Measurements from ENCODE around the gene ZMAT3.

ZMAT3 gene

DNA sequence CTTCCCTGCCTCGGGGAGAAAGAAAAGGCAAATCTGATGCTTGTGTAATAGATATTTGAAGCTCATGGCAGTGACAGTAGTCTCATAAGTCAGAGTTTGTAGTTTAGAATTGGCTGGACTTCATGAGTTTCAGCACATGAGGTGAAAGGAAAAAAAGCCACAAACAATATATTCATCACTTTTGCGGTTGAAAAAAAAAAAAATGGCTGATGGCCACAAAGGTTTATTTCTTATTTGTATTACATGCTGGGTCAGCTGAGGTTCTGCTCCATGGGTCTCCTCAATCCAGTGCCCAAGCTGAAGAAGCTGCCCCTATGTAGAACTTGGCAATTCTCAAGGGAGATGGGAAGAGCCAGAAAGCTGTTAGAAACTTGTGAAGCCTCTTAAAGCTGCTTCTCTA lies 2.2 kb upstream of the ZMAT3 start:
- H3K4me3 Mint-ChIP-seq: no peak overlapping the region
- no peaks in the 10 kb centered on the region for H3K36me3 Mint-ChIP-seq (ENCODE audit: low read depth)
- no peak for DNase-seq
- TF ChIP-seq, protein P1, sequence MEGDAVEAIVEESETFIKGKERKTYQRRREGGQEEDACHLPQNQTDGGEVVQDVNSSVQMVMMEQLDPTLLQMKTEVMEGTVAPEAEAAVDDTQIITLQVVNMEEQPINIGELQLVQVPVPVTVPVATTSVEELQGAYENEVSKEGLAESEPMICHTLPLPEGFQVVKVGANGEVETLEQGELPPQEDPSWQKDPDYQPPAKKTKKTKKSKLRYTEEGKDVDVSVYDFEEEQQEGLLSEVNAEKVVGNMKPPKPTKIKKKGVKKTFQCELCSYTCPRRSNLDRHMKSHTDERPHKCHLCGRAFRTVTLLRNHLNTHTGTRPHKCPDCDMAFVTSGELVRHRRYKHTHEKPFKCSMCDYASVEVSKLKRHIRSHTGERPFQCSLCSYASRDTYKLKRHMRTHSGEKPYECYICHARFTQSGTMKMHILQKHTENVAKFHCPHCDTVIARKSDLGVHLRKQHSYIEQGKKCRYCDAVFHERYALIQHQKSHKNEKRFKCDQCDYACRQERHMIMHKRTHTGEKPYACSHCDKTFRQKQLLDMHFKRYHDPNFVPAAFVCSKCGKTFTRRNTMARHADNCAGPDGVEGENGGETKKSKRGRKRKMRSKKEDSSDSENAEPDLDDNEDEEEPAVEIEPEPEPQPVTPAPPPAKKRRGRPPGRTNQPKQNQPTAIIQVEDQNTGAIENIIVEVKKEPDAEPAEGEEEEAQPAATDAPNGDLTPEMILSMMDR (IDR thresholded peaks at IDR 0.05): no peak
- peaks cover 24% of the 10 kb centered on the region for H3K4me1 Mint-ChIP-seq
- no peaks in the 10 kb centered on the region for H3K9me3 Mint-ChIP-seq
- peaks cover 7% of the 10 kb centered on the region for H3K27me3 Mint-ChIP-seq (ENCODE audit: low read depth, poor library complexity)
- no peak overlapping the region for H3K27ac Mint-ChIP-seq

DNA sequence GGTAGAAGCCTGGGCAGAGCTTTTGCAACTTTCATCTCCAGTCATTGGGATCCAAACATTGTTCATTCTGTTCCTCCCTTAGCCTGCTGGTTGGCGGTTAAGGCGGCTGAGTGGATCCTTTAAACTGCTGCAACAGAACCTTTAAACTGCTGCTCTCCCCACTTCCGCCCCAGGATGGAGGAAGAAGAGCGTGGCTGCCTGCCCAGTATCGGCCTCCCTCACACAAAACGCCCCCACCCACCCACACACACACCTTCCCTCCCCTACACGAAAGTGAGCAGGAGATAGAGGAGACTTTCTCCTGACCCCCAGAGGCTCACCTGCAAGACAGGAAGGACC lies 460 bp upstream of the ZMAT3 start:
- Mint-ChIP-seq H3K4me3 (peak overlapping the region; percentile 99), H3K36me3 (ENCODE audit: low read depth) (peaks cover 8% of the 10 kb centered on the region), H3K27me3 (ENCODE audit: low read depth, poor library complexity) (peaks cover 7% of the 10 kb centered on the region), H3K4me1 (peaks cover 25% of the 10 kb centered on the region), H3K27ac (no peak overlapping the region), H3K9me3 (no peaks in the 10 kb centered on the region)
- TF ChIP-seq, protein P1 (IDR thresholded peaks at IDR 0.05): no peak
- no peak for DNase-seq

DNA sequence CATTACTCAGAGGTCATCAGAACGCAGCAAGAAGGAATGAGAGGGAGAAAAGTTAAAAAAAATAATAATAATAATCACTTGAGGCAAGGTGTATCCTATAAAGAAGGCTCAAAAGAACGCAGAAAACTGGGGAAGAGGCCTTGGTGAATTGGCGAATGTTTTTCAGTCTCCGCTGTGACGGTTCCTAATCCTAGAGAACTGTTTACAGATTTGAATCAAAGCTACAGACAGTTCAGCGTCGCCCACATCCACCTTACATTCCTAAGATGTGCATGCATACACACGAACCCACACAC lies 634 bp downstream of the ZMAT3 start:
- TF ChIP-seq, protein P1 (IDR thresholded peaks at IDR 0.05): no peak
- Mint-ChIP-seq H3K27me3 (ENCODE audit: low read depth, poor library complexity) (peaks cover 7% of the 10 kb centered on the region), H3K4me3 (peak overlapping the region; percentile 99), H3K27ac (peak overlapping the region; percentile 80), H3K36me3 (ENCODE audit: low read depth) (peaks cover 19% of the 10 kb centered on the region), H3K9me3 (no peaks in the 10 kb centered on the region), H3K4me1 (peaks cover 25% of the 10 kb centered on the region)
- DNase-seq: no peak

DNA sequence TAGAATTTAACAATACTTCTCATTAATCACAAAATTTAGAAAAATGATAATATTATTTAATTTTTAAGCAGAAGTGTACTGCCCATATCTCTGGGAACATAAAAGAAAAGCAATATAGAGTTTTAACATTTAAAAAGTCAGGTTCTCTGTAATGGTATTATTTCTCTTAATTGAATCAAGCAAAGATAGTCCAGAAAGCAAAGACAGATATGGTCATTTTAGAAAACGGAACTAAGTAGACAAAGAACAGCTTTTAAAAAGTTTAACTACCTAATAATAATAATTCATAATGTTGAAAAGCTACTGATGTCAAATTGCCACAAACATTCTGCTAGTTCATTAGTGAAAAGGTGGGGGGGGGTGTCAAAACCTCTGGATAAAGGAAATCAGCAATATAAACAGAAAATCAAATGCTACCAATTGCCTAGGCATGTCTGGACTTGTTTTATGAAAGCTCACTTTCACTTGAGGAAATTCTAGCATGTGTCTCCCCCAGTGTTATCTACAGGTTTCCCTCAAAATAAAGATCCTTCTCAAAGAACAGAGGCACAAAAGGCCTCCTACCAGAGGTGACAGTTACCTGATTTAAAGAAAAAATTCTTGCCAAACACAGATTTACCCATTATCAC lies 1.7 kb downstream of the ZMAT3 start:
- Mint-ChIP-seq H3K4me3 (peak overlapping the region; percentile 99), H3K27me3 (ENCODE audit: low read depth, poor library complexity) (peaks cover 7% of the 10 kb centered on the region), H3K9me3 (no peaks in the 10 kb centered on the region), H3K4me1 (peaks cover 25% of the 10 kb centered on the region), H3K36me3 (ENCODE audit: low read depth) (peaks cover 22% of the 10 kb centered on the region), H3K27ac (no peak overlapping the region)
- TF ChIP-seq, protein P1 (IDR thresholded peaks at IDR 0.05): no peak
- DNase-seq: no peak

DNA sequence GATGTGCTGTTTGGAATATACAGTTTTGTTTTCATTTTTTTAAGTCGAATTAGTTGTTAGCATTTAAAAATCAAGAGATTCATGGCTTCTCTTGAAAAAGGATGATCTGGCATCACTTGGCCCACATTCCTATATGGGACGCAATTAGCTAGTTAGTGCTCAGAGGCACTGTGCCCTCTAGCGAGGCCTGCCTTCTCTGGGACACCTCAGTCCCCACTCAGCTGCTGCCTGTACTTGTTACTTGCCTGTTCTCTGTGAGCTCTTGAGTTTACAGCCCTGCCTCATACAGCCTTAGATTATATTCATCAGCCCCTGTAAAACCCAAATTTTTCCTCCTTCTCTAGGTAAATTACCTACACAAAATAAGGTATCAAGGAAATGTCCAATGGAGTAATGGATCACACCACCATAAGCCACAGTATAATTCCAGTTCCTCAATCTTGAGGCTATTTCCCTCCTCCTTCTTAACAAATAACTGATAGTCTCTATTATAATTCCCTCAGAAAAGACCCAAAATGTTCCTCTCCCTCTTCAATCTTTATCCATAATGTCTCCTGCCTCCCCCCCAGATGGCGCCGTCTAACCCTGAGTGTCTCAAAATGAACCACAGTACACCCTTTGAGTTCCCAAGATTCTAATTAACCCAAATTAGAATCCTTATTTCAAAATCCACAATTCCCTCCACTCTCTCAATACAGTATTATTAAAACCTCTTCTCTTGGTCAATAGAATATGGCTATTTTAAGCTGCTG lies 2.7 kb downstream of the ZMAT3 start:
- Mint-ChIP-seq H3K27ac (no peak overlapping the region), H3K27me3 (ENCODE audit: low read depth, poor library complexity) (peaks cover 7% of the 10 kb centered on the region), H3K36me3 (ENCODE audit: low read depth) (peaks cover 24% of the 10 kb centered on the region), H3K4me1 (peaks cover 25% of the 10 kb centered on the region), H3K4me3 (peak overlapping the region; percentile 63), H3K9me3 (no peaks in the 10 kb centered on the region)
- TF ChIP-seq, protein P1 (IDR thresholded peaks at IDR 0.05): peak; percentile 27
- peak; percentile 23 for DNase-seq

DNA sequence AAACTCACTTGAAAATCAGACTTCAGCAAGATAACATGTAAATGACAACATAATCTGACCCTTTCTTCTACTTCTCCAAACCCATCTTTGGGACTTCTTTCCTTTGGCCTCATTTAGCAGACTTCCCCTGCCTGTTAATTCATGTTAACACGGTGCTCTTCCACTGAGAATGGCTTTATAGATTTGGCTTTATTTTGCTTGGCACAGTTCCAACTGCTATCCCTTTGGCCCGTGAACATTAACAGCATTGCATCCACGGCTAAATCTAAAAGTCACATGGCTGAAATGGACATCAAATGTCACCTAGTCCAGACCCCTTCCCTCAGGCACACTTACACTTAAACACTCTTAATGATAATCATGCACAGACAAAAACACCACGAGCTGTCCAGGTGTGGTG lies 3.8 kb downstream of the ZMAT3 start:
- Mint-ChIP-seq H3K27ac (no peak overlapping the region), H3K4me1 (peaks cover 25% of the 10 kb centered on the region), H3K9me3 (no peaks in the 10 kb centered on the region), H3K27me3 (ENCODE audit: low read depth, poor library complexity) (peaks cover 7% of the 10 kb centered on the region), H3K36me3 (ENCODE audit: low read depth) (peaks cover 26% of the 10 kb centered on the region), H3K4me3 (no peak overlapping the region)
- TF ChIP-seq, protein P1 (IDR thresholded peaks at IDR 0.05): no peak
- no peak for DNase-seq

Data from nephron progenitor cell (in vitro differentiated cells).